Measurements from ENCODE around the gene CHST15.

DNA sequence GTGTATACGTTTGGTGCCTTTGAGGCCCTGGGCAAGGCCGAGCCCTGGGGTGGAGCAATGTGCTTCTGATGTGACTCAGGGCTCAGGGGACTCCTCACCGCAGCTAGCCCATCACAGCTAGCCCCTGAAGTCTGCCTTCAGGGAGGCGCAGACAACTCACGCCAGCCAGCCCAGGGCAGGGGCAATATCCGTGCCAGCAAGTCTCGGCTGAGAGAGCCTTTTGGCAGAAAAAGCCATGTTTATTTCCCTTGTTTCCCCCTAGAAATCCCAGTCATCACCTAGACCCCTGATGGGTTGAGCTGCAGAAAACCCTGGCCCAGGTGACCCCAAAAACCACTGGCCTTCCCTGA lies 90.4 kb downstream of the CHST15 start:
- no peak for TF ChIP-seq EP300 (IDR thresholded peaks at IDR 0.05)
- TF ChIP-seq, protein P1, sequence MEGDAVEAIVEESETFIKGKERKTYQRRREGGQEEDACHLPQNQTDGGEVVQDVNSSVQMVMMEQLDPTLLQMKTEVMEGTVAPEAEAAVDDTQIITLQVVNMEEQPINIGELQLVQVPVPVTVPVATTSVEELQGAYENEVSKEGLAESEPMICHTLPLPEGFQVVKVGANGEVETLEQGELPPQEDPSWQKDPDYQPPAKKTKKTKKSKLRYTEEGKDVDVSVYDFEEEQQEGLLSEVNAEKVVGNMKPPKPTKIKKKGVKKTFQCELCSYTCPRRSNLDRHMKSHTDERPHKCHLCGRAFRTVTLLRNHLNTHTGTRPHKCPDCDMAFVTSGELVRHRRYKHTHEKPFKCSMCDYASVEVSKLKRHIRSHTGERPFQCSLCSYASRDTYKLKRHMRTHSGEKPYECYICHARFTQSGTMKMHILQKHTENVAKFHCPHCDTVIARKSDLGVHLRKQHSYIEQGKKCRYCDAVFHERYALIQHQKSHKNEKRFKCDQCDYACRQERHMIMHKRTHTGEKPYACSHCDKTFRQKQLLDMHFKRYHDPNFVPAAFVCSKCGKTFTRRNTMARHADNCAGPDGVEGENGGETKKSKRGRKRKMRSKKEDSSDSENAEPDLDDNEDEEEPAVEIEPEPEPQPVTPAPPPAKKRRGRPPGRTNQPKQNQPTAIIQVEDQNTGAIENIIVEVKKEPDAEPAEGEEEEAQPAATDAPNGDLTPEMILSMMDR (IDR thresholded peaks at IDR 0.05) = no peak

Data from ovary (tissue), 3 donors.